Motor neuron (in vitro differentiated cells): ENCODE data around the gene EFCAB11. TPM values are rescaled to one million over a fixed set of nuclear protein-coding genes. Genes with fewer than 3 reads are reported as not detected.
A peak's percentile ranks its signal among the peaks of the same experiment; 100 is the strongest.

ENCODE experiments used
- ATAC-seq, 8 experiments: fragments of 200-7000 bp; cut with Tn5 transposase; replicated peaks in 6 of 8; 2 replicates each; pipeline ENCODE4 v1.8.0; 2021; ENCODE audit warnings: mild to moderate bottlenecking in 8 of 8, moderate library complexity in 8 of 8
- H3K27ac ChIP-seq, 2 donors: fragments of 250-450 bp; sonication (Bioruptor Pico); 2 replicates each; pipeline ENCODE4 v1.9.0; 2021; ENCODE audit warnings: antibody characterized with exemption in 2 of 2, mild to moderate bottlenecking in 2 of 2, moderate library complexity in 1 of 2
- H3K4me1 ChIP-seq, 2 donors: fragments of 250-450 bp; sonication (Bioruptor Pico); replicated peaks in 1 of 2; 2 replicates each; pipeline ENCODE4 v1.6.1; 2021; ENCODE audit warnings: antibody characterized with exemption in 2 of 2, mild to moderate bottlenecking in 2 of 2, moderate library complexity in 1 of 2
- H3K4me3 ChIP-seq, 5 donors: fragments of 250-450 bp; sonication (Bioruptor Pico); 2 replicates each; pipeline ENCODE4 v1.9.0; 2021; ENCODE audit warnings: antibody characterized with exemption in 5 of 5, mild to moderate bottlenecking in 5 of 5, moderate library complexity in 4 of 5
- WGBS, 10 experiments: fragments of 450-650 bp; shearing (Covaris generic); methylation state at CpG; one replicate each; pipeline ENCODE4 v1.0.0; 2022; 5-methylcytosine and 5-hydroxymethylcytosine counted together
- in situ Hi-C, 9 experiments: fragments of 400-800 bp; cut with MboI; loops; one replicate each; pipeline ENCODE4 v1.15.0; 2021; ENCODE audit warnings: low sequenced_read_pairs in 9 of 9, low pct_unique_long_range_greater_than_20kb in 2 of 9; ENCODE audit not compliant: unreplicated experiment in 9 of 9
- total RNA-seq, 8 experiments: library from RNA; unstranded; fragments of 300-600 nt; gene quantifications; 2 replicates each; pipeline versions ENCODE4 v1.2.3 to v1.2.4, GENCODE V29; 2022

Gene EFCAB11
- 10 to 100 TPM in 1 of 8 experiments, 1 to 10 TPM in 7; 3.5 to 13.2 (median 8.1) TPM for total RNA-seq

- ATAC-seq: peak; percentile 68 to 87 (median 84)
- in situ Hi-C loops: no loop called here
- Histone ChIP-seq H3K4me3 (peak within 1 kb of the TSS; percentile 65 to 93 (median 80)), H3K4me1 (peaks cover 0 to 10% of the 10 kb centered on the region in 2 donors), H3K27ac (peak within 1 kb of the TSS in 1 of 2 donors; percentile 28)
- WGBS, 10 experiments: 0 to 19% (median 4%) methylated on average over 2 to 27 of the region's 44 CpGs
These were observed at the start of gene EFCAB11 for GRCh38 chr14:89954070-89955021. TSS of gene EFCAB11 (minus strand) at chr14:89954730. CDS start at chr14:89954660, 70 bp downstream.

GRCh38 chr14:90003526-90004307 lies 49.2 kb upstream of the EFCAB11 start:
- no peak overlapping the region for H3K27ac ChIP-seq
- no peak overlapping the region for H3K4me3 ChIP-seq
- in situ Hi-C loops: no loop called here
- no peak for ATAC-seq
- no peaks in the 10 kb centered on the region for H3K4me1 ChIP-seq
- 56 to 100% (median 89%) methylated on average over 3 to 5 of the region's 6 CpGs; no CpG with 5 or more reads in 1 of the 10 experiments for WGBS, 10 experiments

- Histone ChIP-seq H3K27ac (no peak overlapping the region), H3K4me1 (no peaks in the 10 kb centered on the region), H3K4me3 (no peak overlapping the region)
- 95 to 100% (median 100%) methylated on average over 1 to 2 of the region's 2 CpGs; no CpG with 5 or more reads in 2 of the 10 experiments for WGBS, 10 experiments
- ATAC-seq: no peak
- in situ Hi-C loops: no loop called here
These were observed 46.4 kb upstream of the EFCAB11 start for GRCh38 chr14:90000935-90001334.

GRCh38 chr14:89996963-89997362 lies 42.4 kb upstream of the EFCAB11 start:
- ATAC-seq: no peak
- in situ Hi-C loops: loop anchor here in 2 of 9 experiments (25.0 kb wide), 1 partner anchor 240 kb away; no protein-coding TSS in a partner anchor
- Histone ChIP-seq H3K27ac (no peak overlapping the region), H3K4me1 (no peaks in the 10 kb centered on the region), H3K4me3 (no peak overlapping the region)
- 88 to 100% (median 100%) methylated on average over 1 of the region's 1 CpG; no CpG with 5 or more reads in 4 of the 10 experiments for WGBS, 10 experiments

GRCh38 chr14:89992273-89992672 lies 37.7 kb upstream of the EFCAB11 start:
- Histone ChIP-seq H3K4me3 (no peak overlapping the region), H3K27ac (no peak overlapping the region), H3K4me1 (no peaks in the 10 kb centered on the region)
- in situ Hi-C loops: loop anchor here in 2 of 9 experiments (25.0 kb wide), 1 partner anchor 245 kb away; no protein-coding TSS in a partner anchor
- 15 to 100% (median 96%) methylated on average over 1 to 3 of the region's 3 CpGs; no CpG with 5 or more reads in 1 of the 10 experiments for WGBS, 10 experiments
- peak in 2 of 8 experiments; percentile 43 to 79 for ATAC-seq

- no peak for ATAC-seq
- Histone ChIP-seq H3K27ac (no peak overlapping the region), H3K4me3 (no peak overlapping the region), H3K4me1 (no peaks in the 10 kb centered on the region)
- in situ Hi-C loops: loop anchor here in 2 of 9 experiments (25.0 kb wide), 1 partner anchor 247 kb away; no protein-coding TSS in a partner anchor
- WGBS, 10 experiments: 0 to 80% (median 31%) methylated on average over 1 to 2 of the region's 2 CpGs; no CpG with 5 or more reads in 1 of the 10 experiments
These were observed 36.2 kb upstream of the EFCAB11 start for GRCh38 chr14:89990623-89991275.

- 88 to 100% (median 100%) methylated on average over 4 to 5 of the region's 5 CpGs for WGBS, 10 experiments
- Histone ChIP-seq H3K4me1 (no peaks in the 10 kb centered on the region), H3K4me3 (no peak overlapping the region), H3K27ac (no peak overlapping the region)
- no peak for ATAC-seq
- in situ Hi-C loops: loop anchor here in 2 of 9 experiments (25.0 kb wide), 1 partner anchor 247 kb away; no protein-coding TSS in a partner anchor
These were observed 35.7 kb upstream of the EFCAB11 start for GRCh38 chr14:89990218-89990617.

- WGBS, 10 experiments: 58 to 96% (median 74%) methylated on average over 2 to 5 of the region's 5 CpGs; no CpG with 5 or more reads in 3 of the 10 experiments
- ATAC-seq: no peak
- no peak overlapping the region for H3K4me3 ChIP-seq
- no peak overlapping the region for H3K27ac ChIP-seq
- in situ Hi-C loops: loop anchor here in 2 of 9 experiments (25.0 kb wide), 1 partner anchor 249 kb away; no protein-coding TSS in a partner anchor
- H3K4me1 ChIP-seq: no peaks in the 10 kb centered on the region
These were observed 34.3 kb upstream of the EFCAB11 start for GRCh38 chr14:89988787-89989186.

GRCh38 chr14:89987161-89987475 lies 32.6 kb upstream of the EFCAB11 start:
- ATAC-seq: no peak
- Histone ChIP-seq H3K27ac (no peak overlapping the region), H3K4me3 (no peak overlapping the region), H3K4me1 (no peaks in the 10 kb centered on the region)
- in situ Hi-C loops: loop anchor here in 2 of 9 experiments (25.0 kb wide), 1 partner anchor 250 kb away; no protein-coding TSS in a partner anchor

GRCh38 chr14:89986462-89987160 lies 32.1 kb upstream of the EFCAB11 start:
- Histone ChIP-seq H3K4me1 (no peaks in the 10 kb centered on the region), H3K27ac (no peak overlapping the region), H3K4me3 (no peak overlapping the region)
- WGBS, 10 experiments: 20 to 100% (median 64%) methylated on average over 1 to 5 of the region's 5 CpGs; no CpG with 5 or more reads in 2 of the 10 experiments
- peak in 3 of 8 experiments; percentile 91 to 96 (median 93) for ATAC-seq
- in situ Hi-C loops: loop anchor here in 2 of 9 experiments (25.0 kb wide), 1 partner anchor 251 kb away; no protein-coding TSS in a partner anchor

- in situ Hi-C loops: loop anchor here in 2 of 9 experiments (25.0 kb wide), 1 partner anchor 254 kb away; no protein-coding TSS in a partner anchor
- Histone ChIP-seq H3K4me3 (no peak overlapping the region), H3K4me1 (no peaks in the 10 kb centered on the region), H3K27ac (no peak overlapping the region)
- ATAC-seq: no peak
- 92 to 100% (median 100%) methylated on average over 1 to 2 of the region's 2 CpGs; no CpG with 5 or more reads in 7 of the 10 experiments for WGBS, 10 experiments
These were observed 28.8 kb upstream of the EFCAB11 start for GRCh38 chr14:89983375-89983774.

GRCh38 chr14:89978656-89979055 lies 24.1 kb upstream of the EFCAB11 start:
- in situ Hi-C loops: loop anchor here in 3 of 9 experiments (10.0 to 25.0 kb wide), 2 partner anchors 236 to 259 kb away; no protein-coding TSS in a partner anchor
- no peak overlapping the region for H3K4me3 ChIP-seq
- no peak overlapping the region for H3K27ac ChIP-seq
- no peak for ATAC-seq
- 20 to 97% (median 82%) methylated on average over 3 to 4 of the region's 4 CpGs for WGBS, 10 experiments
- H3K4me1 ChIP-seq: no peaks in the 10 kb centered on the region
